ENCODE data around the gene LEMD1.

- no peak for TF ChIP-seq CTCF (IDR thresholded peaks at IDR 0.05)
- no peak for TF ChIP-seq TCF7L2 (IDR thresholded peaks at IDR 0.05; ENCODE audit: low read depth, low read length)
- no peak for TF ChIP-seq POLR2AphosphoS5 (IDR thresholded peaks at IDR 0.05; ENCODE audit: low read depth, low read length)
Observed at GRCh38 chr1:205440476-205441317, 18.8 kb upstream of the LEMD1 start.
